SK-N-MC (cell line): Measurements from ENCODE around the gene AK3.
A peak's percentile ranks its signal among the peaks of the same experiment; 100 is the strongest.
"Not testable (repeated sequence)": the region's sequence is repeated elsewhere in the genome, so short reads cannot be mapped to it uniquely, and the experiment has no call there.

Experiments used
- DNase-seq: peaks from one replicate; pipeline ENCODE4 v3.0.0-alpha.2; 2011; ENCODE audit warnings: low read depth, low spot score
- H3K27ac ChIP-seq: fragments of 200-600 bp; sonication (generic); 2 replicates; pipeline ENCODE4 v1.5.1; 2016; ENCODE audit warnings: mixed run types
- H3K36me3 ChIP-seq: fragments of 200-600 bp; sonication (generic); 2 replicates; pipeline ENCODE4 v1.6.1; 2017; ENCODE audit warnings: antibody characterized with exemption, low read length, mixed read lengths; ENCODE audit not compliant: insufficient read depth
- H3K4me3 ChIP-seq: fragments of 200-600 bp; sonication (generic); 2 replicates; pipeline ENCODE4 v1.5.1; 2016
- H3K9ac ChIP-seq: fragments of 200-600 bp; sonication (generic); 2 replicates; pipeline ENCODE4 v1.8.0; 2017; ENCODE audit warnings: mixed run types, mixed read lengths; ENCODE audit not compliant: insufficient read length
- H3K9me3 ChIP-seq: fragments of 200-600 bp; sonication (generic); 2 replicates; pipeline ENCODE4 v1.6.1; 2017; ENCODE audit warnings: low read depth, mild to moderate bottlenecking, antibody characterized with exemption, low read length, moderate library complexity, mixed read lengths
- EZH2 ChIP-seq: fragments of 200-600 bp; sonication (generic); IDR thresholded peaks from one replicate; pipeline ENCODE4 v1.6.1; 2017; ENCODE audit warnings: antibody characterized with exemption
- FOXP2 ChIP-seq: optimal IDR thresholded peaks from 2 replicates; pipeline ENCODE3; 2011; ENCODE audit warnings: mild to moderate bottlenecking, moderate library complexity; ENCODE audit not compliant: insufficient read depth; ENCODE audit errors: extremely low read length, control extremely low read depth
- POLR2AphosphoS5 ChIP-seq: IDR thresholded peaks from 2 replicates; pipeline ENCODE4 v1.6.1; 2012; ENCODE audit warnings: mild to moderate bottlenecking, low read depth, low read length, borderline replicate concordance

Gene AK3

DNA sequence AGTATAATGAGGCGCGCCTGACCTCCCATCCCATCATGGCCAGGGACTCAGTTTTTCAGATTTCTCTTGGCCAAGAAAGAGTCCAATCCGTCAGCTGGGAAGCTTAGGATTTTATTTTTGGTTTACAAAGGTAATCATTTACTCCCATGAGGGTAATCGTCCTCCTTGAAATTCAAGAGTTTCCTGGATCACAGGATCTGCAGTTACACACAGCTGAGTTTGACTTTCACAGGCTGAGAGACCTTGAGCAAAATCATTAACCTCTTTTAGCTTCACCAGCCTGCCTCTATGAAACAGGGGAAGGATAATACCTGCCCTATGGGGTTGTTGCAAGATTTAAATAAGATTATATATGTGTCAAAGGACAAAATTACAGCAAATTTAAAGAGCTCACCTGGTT is 15.4 kb upstream of the AK3 start:
- no peak for DNase-seq
- Histone ChIP-seq H3K4me3 (no peak overlapping the region), H3K9me3 (no peaks in the 10 kb centered on the region), H3K27ac (no peak overlapping the region), H3K36me3 (no peaks in the 10 kb centered on the region), H3K9ac (no peak overlapping the region)
- TF ChIP-seq FOXP2 (no peak), POLR2AphosphoS5 (no peak), EZH2 (no peak)

DNA sequence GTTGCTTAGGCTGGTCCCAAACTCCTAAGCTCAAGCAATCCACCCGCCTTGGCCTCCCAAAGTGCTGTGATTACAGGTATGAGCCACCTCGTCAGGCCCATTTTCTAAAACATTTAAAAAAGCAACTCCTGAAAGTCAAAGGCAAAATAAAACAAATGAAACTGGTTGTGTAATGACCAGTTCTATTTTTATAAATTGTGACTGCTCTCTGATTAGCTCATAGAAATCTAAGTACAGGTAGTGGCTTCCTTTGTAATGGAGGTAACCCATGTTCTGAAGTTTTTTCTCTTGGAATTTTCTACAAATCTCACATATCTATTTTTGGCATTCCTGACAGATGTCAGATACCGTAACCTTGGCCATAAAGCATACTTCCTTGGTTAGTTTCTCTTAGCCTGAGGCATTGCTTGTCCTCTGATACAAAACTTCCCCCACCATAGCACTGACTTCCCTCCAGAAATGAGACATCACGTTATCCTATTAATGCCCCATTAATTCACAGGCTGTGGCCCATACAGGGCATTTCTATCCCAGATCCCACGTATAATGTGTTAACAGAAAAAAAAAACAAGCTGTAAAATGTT is 14.1 kb upstream of the AK3 start:
- TF ChIP-seq EZH2 (no peak), POLR2AphosphoS5 (no peak), FOXP2 (no peak)
- no peaks in the 10 kb centered on the region for H3K9me3 ChIP-seq
- no peak overlapping the region for H3K27ac ChIP-seq
- no peaks in the 10 kb centered on the region for H3K36me3 ChIP-seq
- no peak overlapping the region for H3K9ac ChIP-seq
- H3K4me3 ChIP-seq, result no peak overlapping the region
- DNase-seq, result no peak

DNA sequence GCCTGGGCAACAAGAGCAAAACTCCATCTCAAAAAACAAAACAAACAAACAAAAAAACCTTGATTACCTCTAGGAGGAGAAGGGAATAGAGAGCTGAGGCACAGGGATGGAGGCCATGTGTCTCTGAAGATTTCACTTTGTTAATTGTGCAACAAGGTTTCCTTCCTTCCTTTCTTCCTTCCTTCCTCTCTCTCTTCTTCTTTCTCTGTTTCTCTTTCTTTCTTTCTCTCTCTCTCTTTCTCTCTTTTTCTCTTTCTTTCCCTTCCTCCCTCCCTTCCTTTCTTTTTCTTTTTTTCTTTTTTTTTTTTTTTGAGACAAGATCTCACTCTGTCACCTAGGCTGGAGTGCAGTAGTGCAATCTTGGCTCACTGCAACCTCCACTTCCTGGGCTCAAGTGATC is 13.5 kb upstream of the AK3 start:
- H3K9ac ChIP-seq, H3K36me3 ChIP-seq, H3K27ac ChIP-seq, H3K9me3 ChIP-seq, DNase-seq, H3K4me3 ChIP-seq: not testable (repeated sequence)

DNA sequence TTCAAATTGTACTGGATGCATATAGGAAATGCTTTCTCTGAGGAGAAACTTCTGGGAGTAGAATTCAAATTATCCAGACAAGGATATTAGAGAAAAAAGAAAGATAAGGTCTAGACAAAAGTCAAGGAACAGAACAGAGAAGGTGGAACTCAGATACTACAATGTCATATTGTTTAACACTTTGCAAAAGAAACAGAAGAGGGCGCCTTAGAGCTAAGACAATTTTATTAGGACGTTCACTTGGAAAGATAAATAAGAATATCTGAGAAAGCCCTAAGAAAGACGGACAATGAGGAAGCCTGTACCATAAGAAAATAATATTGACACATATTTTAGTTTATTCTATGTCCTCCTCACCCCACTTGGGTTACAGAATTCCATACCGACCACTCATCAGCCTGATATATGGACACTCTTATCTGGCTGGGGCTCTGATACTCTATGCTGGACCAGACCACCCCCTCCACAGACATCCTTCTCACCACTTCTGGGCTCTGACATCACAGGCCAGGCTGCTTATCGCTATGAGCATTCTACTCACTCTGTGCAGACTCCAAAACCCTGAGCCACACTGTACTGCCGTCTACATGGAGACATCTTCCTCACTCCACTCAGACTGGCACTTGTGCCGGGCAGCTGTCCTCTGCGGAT is 9.1 kb upstream of the AK3 start:
- DNase-seq, result peak; percentile 44
- Histone ChIP-seq H3K9ac (no peak overlapping the region), H3K27ac (no peak overlapping the region), H3K9me3 (no peaks in the 10 kb centered on the region), H3K4me3 (no peak overlapping the region), H3K36me3 (no peaks in the 10 kb centered on the region)
- TF ChIP-seq FOXP2 (no peak), POLR2AphosphoS5 (no peak), EZH2 (no peak)

DNA sequence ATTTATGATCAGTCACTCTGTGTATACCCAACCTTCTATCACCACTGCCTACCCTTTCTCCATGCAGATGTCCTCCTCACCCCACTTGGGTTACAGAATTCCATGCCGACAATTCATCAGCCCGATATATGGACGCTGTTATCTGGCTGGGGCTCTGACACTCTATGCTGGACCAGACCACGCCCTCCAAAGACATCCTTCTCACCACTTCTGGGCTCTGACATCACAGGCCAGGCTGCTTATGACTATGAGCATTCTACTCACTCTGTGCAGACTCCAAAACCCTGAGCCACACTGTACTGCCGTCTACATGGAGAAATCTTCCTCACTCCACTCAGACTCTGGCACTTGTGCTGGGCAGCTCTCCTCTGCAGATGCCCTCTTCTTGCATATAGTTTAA is 7.6 kb upstream of the AK3 start:
- no peaks in the 10 kb centered on the region for H3K9me3 ChIP-seq
- no peak for DNase-seq
- no peak overlapping the region for H3K27ac ChIP-seq
- H3K36me3 ChIP-seq, result no peaks in the 10 kb centered on the region
- H3K4me3 ChIP-seq, result no peak overlapping the region
- TF ChIP-seq POLR2AphosphoS5 (no peak), EZH2 (no peak), FOXP2 (no peak)
- no peak overlapping the region for H3K9ac ChIP-seq

DNA sequence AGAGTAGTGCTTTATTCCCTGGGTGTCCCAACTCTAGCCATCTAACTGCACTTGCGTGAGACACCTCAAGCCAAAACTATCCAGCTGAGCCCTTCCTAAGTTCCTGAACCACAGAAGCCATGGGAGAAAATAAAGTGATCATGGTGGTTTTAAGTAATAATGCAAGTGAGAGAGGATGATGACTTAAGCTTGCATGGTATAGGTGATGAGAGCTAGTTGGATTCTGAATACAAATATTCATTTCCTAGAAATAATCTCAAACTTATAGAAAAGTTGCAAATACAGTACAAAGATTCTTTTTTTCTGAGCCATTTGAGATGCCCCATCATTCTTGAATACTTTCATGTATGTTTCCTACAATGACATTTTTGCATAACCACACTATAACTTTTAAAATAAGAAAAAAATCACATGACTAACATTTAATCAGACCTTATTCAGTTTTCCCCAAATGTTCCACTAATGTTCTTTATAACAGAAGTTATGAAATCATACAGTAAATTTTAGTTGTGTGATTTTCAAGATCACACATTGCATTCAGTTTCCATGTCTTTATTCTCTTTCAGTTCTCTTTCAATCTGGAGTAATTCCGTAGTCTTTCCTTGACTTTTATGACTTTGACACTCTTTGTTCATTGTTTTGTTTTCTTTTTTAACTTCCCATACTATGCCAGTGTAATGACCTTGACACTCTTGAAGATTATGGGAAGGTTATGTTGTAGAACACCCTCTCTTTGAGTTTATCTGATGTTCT is 5.5 kb upstream of the AK3 start:
- Histone ChIP-seq H3K36me3 (no peaks in the 10 kb centered on the region), H3K27ac (peak overlapping the region; percentile 19), H3K9ac (no peak overlapping the region), H3K9me3 (no peaks in the 10 kb centered on the region), H3K4me3 (no peak overlapping the region)
- no peak for DNase-seq
- TF ChIP-seq POLR2AphosphoS5 (no peak), EZH2 (no peak)

DNA sequence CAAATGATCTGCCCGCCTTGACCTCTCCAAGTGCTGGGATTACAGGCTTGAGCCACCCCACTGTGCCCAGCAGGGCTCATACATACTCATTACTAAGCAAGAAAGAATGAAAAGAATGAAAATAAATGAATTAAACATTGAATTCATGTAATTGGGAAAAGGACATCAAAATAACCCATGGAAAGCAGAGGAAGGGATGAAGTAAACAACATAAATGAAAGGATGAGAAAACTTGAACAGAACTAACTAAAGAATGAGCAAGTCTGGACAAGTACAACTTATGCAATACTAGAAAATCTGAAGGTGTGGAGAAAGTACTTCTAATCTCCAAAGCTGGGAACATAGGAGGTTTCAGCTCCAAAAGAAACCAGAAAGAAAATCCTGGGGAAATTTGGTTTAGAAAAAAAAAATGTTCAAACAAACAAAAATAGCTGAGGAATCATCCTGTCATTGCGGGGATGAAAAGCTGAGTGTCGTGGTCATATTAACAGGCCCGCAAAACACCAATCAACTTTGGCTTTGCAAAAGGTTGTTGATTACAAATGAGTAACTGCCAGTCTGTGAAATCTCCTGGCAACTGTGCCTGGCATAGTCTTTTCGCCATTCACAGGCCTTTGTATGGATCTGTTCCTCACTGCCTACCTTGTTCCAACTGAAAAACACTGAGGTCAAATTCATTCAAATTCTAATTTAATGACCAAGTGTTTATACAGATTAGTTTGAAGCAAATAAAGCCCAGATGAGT is 2.3 kb upstream of the AK3 start:
- no peak overlapping the region for H3K9ac ChIP-seq
- H3K27ac ChIP-seq, result peak overlapping the region; percentile 48; the same call in 1 of the 2 replicates
- TF ChIP-seq EZH2 (no peak), POLR2AphosphoS5 (no peak), FOXP2 (no peak)
- no peak for DNase-seq
- peaks cover 4% of the 10 kb centered on the region; the same call in 1 of the 2 replicates for H3K36me3 ChIP-seq
- H3K4me3 ChIP-seq, result no peak overlapping the region
- H3K9me3 ChIP-seq, result no peaks in the 10 kb centered on the region

DNA sequence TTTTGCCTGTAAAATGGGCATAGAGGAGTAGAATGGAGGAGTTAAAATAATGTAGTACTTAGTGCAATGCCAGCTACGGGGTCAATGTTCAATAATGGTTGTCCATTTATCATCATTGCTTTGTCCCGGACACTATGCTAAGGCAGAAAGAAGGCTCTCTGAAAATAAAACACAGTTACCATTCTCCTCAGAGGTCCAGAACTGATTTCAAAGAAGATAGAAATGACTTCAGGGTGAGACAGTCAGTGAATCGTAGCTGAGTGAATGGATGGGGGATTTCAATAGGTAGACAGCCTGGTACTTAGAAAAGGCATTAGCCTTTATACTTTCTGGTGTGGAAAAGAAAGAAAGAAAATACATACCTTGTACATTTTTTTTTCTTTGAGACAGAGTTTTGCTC is 1.2 kb upstream of the AK3 start:
- TF ChIP-seq FOXP2, result no peak
- TF ChIP-seq EZH2, result no peak
- no peak for TF ChIP-seq POLR2AphosphoS5
- Histone ChIP-seq H3K4me3 (peak overlapping the region; percentile 81), H3K27ac (no peak overlapping the region), H3K9ac (no peak overlapping the region), H3K9me3 (no peaks in the 10 kb centered on the region), H3K36me3 (peaks cover 10% of the 10 kb centered on the region; the same call in 1 of the 2 replicates)
- DNase-seq, result no peak
